RPMI8226 (cell line): ENCODE measurements around the gene CTSS.

Source experiments
- DNase-seq: peaks from one replicate; pipeline ENCODE4 v3.0.0-alpha.2; 2015

Gene CTSS

GRCh38 chr1:150696590-150696989 is 69.0 kb downstream of the CTSS start:
- DNase-seq, result peak; percentile 8

- DNase-seq, result peak; percentile 17
Observed at GRCh38 chr1:150696162-150696561, 69.4 kb downstream of the CTSS start.

GRCh38 chr1:150695561-150695960 is 70.0 kb downstream of the CTSS start:
- DNase-seq, result no peak

GRCh38 chr1:150692720-150693119 is 72.9 kb downstream of the CTSS start:
- DNase-seq, result no peak

GRCh38 chr1:150688763-150689162 is 76.8 kb downstream of the CTSS start:
- DNase-seq, result no peak

- DNase-seq, result no peak
Observed at GRCh38 chr1:150686275-150686674, 79.3 kb downstream of the CTSS start.

GRCh38 chr1:150683914-150684313 is 81.7 kb downstream of the CTSS start:
- DNase-seq, result no peak
